Measurements from ENCODE around the gene DNAJC27. TPM values are rescaled to one million over a fixed set of nuclear protein-coding genes. Genes with fewer than 3 reads are reported as not detected.

Gene DNAJC27
- total and polyA plus RNA-seq, 2 of the 13 experiments (the other 11 are each of a cell fraction or from before 2014, with no cell fraction given): 3.1 to 3.7 TPM

DNA sequence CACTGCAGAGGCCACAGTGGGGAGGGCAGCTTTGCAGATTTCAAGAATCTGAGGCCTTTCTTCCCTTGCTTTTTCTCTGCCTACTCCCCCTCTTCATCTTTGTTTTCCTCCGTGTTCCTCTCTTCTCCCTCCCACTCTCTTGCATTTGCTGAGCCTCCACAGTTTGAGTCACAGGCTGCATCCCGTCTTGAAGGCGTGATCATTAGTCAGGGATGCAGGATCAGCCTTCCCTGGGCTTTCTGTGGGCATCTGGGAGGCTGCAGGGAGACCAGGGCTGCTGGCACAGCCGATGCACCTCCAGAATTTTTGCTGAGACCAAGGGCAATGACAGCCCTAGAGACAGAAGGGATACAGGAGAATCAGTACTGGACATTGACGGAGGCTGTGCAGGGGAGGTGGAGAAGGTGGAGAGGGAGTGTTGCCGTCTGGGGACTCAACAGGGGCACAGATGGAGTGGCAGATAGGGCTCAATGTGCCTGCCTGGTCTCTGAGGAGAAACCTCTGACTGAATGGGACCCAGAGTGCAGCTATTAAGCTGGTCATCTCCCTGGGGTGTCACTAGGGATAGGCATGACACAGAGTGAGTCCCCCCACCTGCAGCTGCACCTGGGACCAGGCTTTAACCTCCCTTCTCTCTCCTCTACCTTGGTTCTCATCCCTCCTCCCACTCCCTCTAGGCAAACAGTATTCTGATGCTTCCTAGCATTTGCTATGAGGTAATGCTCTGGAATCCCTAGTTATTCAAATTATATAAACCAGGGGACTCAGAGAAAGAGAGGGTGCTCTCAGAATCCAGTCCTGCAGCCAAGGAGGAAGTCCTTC, 29.0 kb upstream of the DNAJC27 start:
- no peaks in the 10 kb centered on the region for H3K9me3 ChIP-seq (ENCODE audit: low read length)
- ATAC-seq: peak; percentile 47; the same call in 2 of the 3 replicates
- no peak for FAIRE-seq
- H3K27me3 ChIP-seq (ENCODE audit: control insufficient read depth in 1 of 2, insufficient read depth in 2 of 2, low read length in 2 of 2): peaks cover 2 to 12% of the 10 kb centered on the region in 2 experiments; a peak in 3 of 5 replicates
- H2AFZ ChIP-seq (ENCODE audit: low read length): no peak overlapping the region
- intact Hi-C loops (cut with micrococcal nuclease; ENCODE audit: unreplicated experiment): no loop called here
- peaks cover 16% of the 10 kb centered on the region for H3K4me1 ChIP-seq (ENCODE audit: insufficient read depth, low read length)
- no peak overlapping the region for H3K4me2 ChIP-seq (ENCODE audit: low read depth, low read length)
- WGBS (ENCODE audit: low lambda C conversion rate): 10% methylated on average over 6 of the region's 6 CpGs
- no peak for DNase-seq (ENCODE audit: low spot score)
- H3K9ac ChIP-seq (ENCODE audit: insufficient read depth, low read depth, low read length): no peak overlapping the region
- no peaks in the 10 kb centered on the region for H3K36me3 ChIP-seq (replicated peaks in 1 of 2; ENCODE audit: control insufficient read depth in 1 of 2, insufficient read depth in 2 of 2, low read length in 2 of 2)
- H3K4me3 ChIP-seq (replicated peaks in 1 of 3; ENCODE audit: insufficient read depth in 1 of 3, low read depth in 2 of 3, low read length in 3 of 3): no peak overlapping the region
- no TSS peak for BruUV-seq (replicated peaks)
- ChIA-PET POLR2A (no interaction called here), CTCF (ENCODE audit: low intra/inter-chr PET ratio, low total read pairs) (no interaction called here)
- H4K20me1 ChIP-seq (ENCODE audit: insufficient read depth, low read length): no peaks in the 10 kb centered on the region
- H3K27ac ChIP-seq (ENCODE audit: extremely low read length, insufficient read depth, low read length): no peak overlapping the region
- in situ Hi-C loops (cut with HindIII; ENCODE audit: extremely low pct_ligation_motif_present, low pct_unique_long_range_greater_than_20kb): no loop called here
- no peaks in the 10 kb centered on the region for H3K79me2 ChIP-seq (ENCODE audit: insufficient read depth, low read length)
- TF ChIP-seq SYNCRIP (IDR thresholded peaks at IDR 0.05; ENCODE audit: insufficient read depth, low read depth, low read length) (no peak), HES4 (CRISPR knock-in tag; IDR thresholded peaks at IDR 0.05; ENCODE audit: borderline replicate concordance) (no peak), HNRNPUL1 (IDR thresholded peaks at IDR 0.05; ENCODE audit: low read depth, low read length) (no peak), ZBTB42 (CRISPR knock-in tag; IDR thresholded peaks at IDR 0.05) (no peak), ZNF605 (CRISPR knock-in tag; IDR thresholded peaks at IDR 0.05) (no peak), TOE1 (CRISPR knock-in tag; IDR thresholded peaks at IDR 0.05) (no peak), ZFYVE20 (CRISPR knock-in tag; IDR thresholded peaks at IDR 0.05; ENCODE audit: borderline replicate concordance, low read depth) (no peak), ADNP (CRISPR knock-in tag; IDR thresholded peaks at IDR 0.05) (no peak), SP2 (CRISPR knock-in tag; IDR thresholded peaks at IDR 0.05) (no peak), FLYWCH1 (CRISPR knock-in tag; IDR thresholded peaks at IDR 0.05) (no peak), ZNF274 (CRISPR knock-in tag; IDR thresholded peaks at IDR 0.05) (no peak), ZNF264 (CRISPR knock-in tag; IDR thresholded peaks at IDR 0.05) (no peak), ZNF619 (CRISPR knock-in tag; IDR thresholded peaks at IDR 0.05) (no peak), ZNF629 (CRISPR knock-in tag; conservative IDR thresholded peaks at IDR 0.05) (no peak)
- TF ChIP-seq, protein P1, sequence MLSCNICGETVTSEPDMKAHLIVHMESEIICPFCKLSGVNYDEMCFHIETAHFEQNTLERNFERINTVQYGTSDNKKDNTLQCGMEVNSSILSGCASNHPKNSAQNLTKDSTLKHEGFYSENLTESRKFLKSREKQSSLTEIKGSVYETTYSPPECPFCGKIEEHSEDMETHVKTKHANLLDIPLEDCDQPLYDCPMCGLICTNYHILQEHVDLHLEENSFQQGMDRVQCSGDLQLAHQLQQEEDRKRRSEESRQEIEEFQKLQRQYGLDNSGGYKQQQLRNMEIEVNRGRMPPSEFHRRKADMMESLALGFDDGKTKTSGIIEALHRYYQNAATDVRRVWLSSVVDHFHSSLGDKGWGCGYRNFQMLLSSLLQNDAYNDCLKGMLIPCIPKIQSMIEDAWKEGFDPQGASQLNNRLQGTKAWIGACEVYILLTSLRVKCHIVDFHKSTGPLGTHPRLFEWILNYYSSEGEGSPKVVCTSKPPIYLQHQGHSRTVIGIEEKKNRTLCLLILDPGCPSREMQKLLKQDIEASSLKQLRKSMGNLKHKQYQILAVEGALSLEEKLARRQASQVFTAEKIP (CRISPR knock-in tag; IDR thresholded peaks at IDR 0.05; ENCODE audit: borderline replicate concordance): no peak
- TF ChIP-seq, protein P2, sequence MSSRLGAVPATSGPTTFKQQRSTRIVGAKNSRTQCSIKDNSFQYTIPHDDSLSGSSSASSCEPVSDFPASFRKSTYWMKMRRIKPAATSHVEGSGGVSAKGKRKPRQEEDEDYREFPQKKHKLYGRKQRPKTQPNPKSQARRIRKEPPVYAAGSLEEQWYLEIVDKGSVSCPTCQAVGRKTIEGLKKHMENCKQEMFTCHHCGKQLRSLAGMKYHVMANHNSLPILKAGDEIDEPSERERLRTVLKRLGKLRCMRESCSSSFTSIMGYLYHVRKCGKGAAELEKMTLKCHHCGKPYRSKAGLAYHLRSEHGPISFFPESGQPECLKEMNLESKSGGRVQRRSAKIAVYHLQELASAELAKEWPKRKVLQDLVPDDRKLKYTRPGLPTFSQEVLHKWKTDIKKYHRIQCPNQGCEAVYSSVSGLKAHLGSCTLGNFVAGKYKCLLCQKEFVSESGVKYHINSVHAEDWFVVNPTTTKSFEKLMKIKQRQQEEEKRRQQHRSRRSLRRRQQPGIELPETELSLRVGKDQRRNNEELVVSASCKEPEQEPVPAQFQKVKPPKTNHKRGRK (CRISPR knock-in tag; IDR thresholded peaks at IDR 0.05): no peak
- TF ChIP-seq, protein P3, sequence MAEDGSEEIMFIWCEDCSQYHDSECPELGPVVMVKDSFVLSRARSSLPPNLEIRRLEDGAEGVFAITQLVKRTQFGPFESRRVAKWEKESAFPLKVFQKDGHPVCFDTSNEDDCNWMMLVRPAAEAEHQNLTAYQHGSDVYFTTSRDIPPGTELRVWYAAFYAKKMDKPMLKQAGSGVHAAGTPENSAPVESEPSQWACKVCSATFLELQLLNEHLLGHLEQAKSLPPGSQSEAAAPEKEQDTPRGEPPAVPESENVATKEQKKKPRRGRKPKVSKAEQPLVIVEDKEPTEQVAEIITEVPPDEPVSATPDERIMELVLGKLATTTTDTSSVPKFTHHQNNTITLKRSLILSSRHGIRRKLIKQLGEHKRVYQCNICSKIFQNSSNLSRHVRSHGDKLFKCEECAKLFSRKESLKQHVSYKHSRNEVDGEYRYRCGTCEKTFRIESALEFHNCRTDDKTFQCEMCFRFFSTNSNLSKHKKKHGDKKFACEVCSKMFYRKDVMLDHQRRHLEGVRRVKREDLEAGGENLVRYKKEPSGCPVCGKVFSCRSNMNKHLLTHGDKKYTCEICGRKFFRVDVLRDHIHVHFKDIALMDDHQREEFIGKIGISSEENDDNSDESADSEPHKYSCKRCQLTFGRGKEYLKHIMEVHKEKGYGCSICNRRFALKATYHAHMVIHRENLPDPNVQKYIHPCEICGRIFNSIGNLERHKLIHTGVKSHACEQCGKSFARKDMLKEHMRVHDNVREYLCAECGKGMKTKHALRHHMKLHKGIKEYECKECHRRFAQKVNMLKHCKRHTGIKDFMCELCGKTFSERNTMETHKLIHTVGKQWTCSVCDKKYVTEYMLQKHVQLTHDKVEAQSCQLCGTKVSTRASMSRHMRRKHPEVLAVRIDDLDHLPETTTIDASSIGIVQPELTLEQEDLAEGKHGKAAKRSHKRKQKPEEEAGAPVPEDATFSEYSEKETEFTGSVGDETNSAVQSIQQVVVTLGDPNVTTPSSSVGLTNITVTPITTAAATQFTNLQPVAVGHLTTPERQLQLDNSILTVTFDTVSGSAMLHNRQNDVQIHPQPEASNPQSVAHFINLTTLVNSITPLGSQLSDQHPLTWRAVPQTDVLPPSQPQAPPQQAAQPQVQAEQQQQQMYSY (CRISPR knock-in tag; IDR thresholded peaks at IDR 0.05): no peak
